OCI-LY1 (cell line): ENCODE data around the gene PSG1.

Source experiments
- H2AFZ ChIP-seq: fragments of 200-600 bp; sonication (generic), shearing (Covaris generic); 2 replicates; pipeline ENCODE4 v1.6.0; 2014; ENCODE audit warnings: antibody characterized with exemption, mild to moderate bottlenecking, low read length
- H3F3A ChIP-seq: fragments of 200-600 bp; sonication (generic), shearing (Covaris generic); 2 replicates; pipeline ENCODE4 v1.6.0; 2014; ENCODE audit warnings: mild to moderate bottlenecking, antibody characterized with exemption, low read length, moderate library complexity; ENCODE audit not compliant: insufficient read depth
- H3K27ac ChIP-seq: fragments of 200-600 bp; sonication (generic); 2 replicates; pipeline ENCODE4 v1.5.1; 2014; ENCODE audit warnings: low read length, mixed run types, mild to moderate bottlenecking, low read depth; ENCODE audit not compliant: poor library complexity, severe bottlenecking
- H3K27me3 ChIP-seq: fragments of 200-600 bp; sonication (generic); 2 replicates; pipeline ENCODE4 v1.6.0; 2014; ENCODE audit warnings: antibody characterized with exemption, mild to moderate bottlenecking, low read length, moderate library complexity; ENCODE audit not compliant: insufficient read depth
- H3K36me3 ChIP-seq: fragments of 200-600 bp; sonication (generic); 2 replicates; pipeline ENCODE4 v1.6.1; 2014; ENCODE audit warnings: mild to moderate bottlenecking, antibody characterized with exemption, low read length, moderate library complexity, mixed read lengths; ENCODE audit not compliant: insufficient read depth
- H3K4me1 ChIP-seq: fragments of 200-600 bp; sonication (generic); 2 replicates; pipeline ENCODE4 v1.5.1; 2014; ENCODE audit warnings: mild to moderate bottlenecking, low read length, moderate library complexity; ENCODE audit not compliant: insufficient read depth, severe bottlenecking
- H3K4me2 ChIP-seq: fragments of 200-600 bp; sonication (generic), shearing (Covaris generic); 2 replicates; pipeline ENCODE4 v1.6.1; 2014; ENCODE audit warnings: low read length
- H3K4me3 ChIP-seq: fragments of 200-600 bp; sonication (generic); 2 replicates; pipeline ENCODE4 v1.5.1; 2014; ENCODE audit warnings: low read length, low read depth, mild to moderate bottlenecking, mixed read lengths; ENCODE audit not compliant: poor library complexity, severe bottlenecking
- H3K79me2 ChIP-seq: fragments of 200-600 bp; shearing (Covaris generic); 2 replicates; pipeline ENCODE4 v1.6.1; 2016; ENCODE audit warnings: mixed run types, low read length, mixed read lengths; ENCODE audit not compliant: insufficient read depth
- H3K9ac ChIP-seq: fragments of 200-600 bp; sonication (generic), shearing (Covaris generic); 2 replicates; pipeline ENCODE4 v1.6.1; 2014; ENCODE audit warnings: mild to moderate bottlenecking, low read length, mixed read lengths
- H3K9me2 ChIP-seq: fragments of 200-600 bp; sonication (generic), shearing (Covaris generic); 2 replicates; pipeline ENCODE4 v1.6.1; 2014; ENCODE audit warnings: low read depth, mild to moderate bottlenecking, low read length, mixed read lengths
- H3K9me3 ChIP-seq: fragments of 200-600 bp; shearing (Covaris generic); 2 replicates; pipeline ENCODE4 v1.6.1; 2014; ENCODE audit warnings: low read length, mixed read lengths
- H4K20me1 ChIP-seq: fragments of 200-600 bp; sonication (generic), shearing (Covaris generic); 2 replicates; pipeline ENCODE4 v1.6.0; 2016; ENCODE audit warnings: mild to moderate bottlenecking, low read length; ENCODE audit not compliant: insufficient read depth
- CTCF ChIP-seq: fragments of 200-600 bp; sonication (generic), shearing (Covaris generic); IDR thresholded peaks from 2 replicates; pipeline ENCODE4 v1.5.1; 2017; ENCODE audit warnings: mild to moderate bottlenecking, antibody characterized with exemption, low read length, moderate library complexity, mixed read lengths
- EZH2 ChIP-seq: fragments of 200-600 bp; sonication (generic), shearing (Covaris generic); IDR thresholded peaks from 2 replicates; pipeline ENCODE4 v1.8.0; 2017; ENCODE audit warnings: borderline replicate concordance, mixed run types, mild to moderate bottlenecking, antibody characterized with exemption, low read length, moderate library complexity, mixed read lengths

Gene PSG1

GRCh38 chr19:42879613-42880012, at the start of gene PSG1:
Gene PSG1, minus strand, starts transcription at chr19:42879713. Its CDS starts 132 bp downstream, at chr19:42879581.
- no peaks in the 10 kb centered on the region for H3F3A ChIP-seq
- H4K20me1 ChIP-seq, result no peaks in the 10 kb centered on the region
- no peaks in the 10 kb centered on the region for H3K9me3 ChIP-seq
- no peak within 1 kb of the TSS for H3K4me2 ChIP-seq
- H3K36me3 ChIP-seq, result no peaks in the 10 kb centered on the region
- no peak within 1 kb of the TSS for H3K27ac ChIP-seq
- H3K4me1 ChIP-seq, result no peaks in the 10 kb centered on the region
- TF ChIP-seq CTCF, result no peak
- TF ChIP-seq EZH2, result no peak
- H3K9me2 ChIP-seq, result no peaks in the 10 kb centered on the region
- H3K9ac ChIP-seq, result no peak within 1 kb of the TSS
- no peaks in the 10 kb centered on the region for H3K27me3 ChIP-seq
- no peaks in the 10 kb centered on the region for H3K79me2 ChIP-seq
- H2AFZ ChIP-seq, result no peak within 1 kb of the TSS
- H3K4me3 ChIP-seq, result no peak within 1 kb of the TSS

- H3K27ac ChIP-seq, result no peak overlapping the region
- TF ChIP-seq EZH2 (no peak), CTCF (no peak)
These were observed 49.4 kb upstream of the PSG1 start for GRCh38 chr19:42928896-42929295.

GRCh38 chr19:42926781-42927180, 47.3 kb upstream of the PSG1 start:
- Histone ChIP-seq H3K9ac (no peak overlapping the region), H3K79me2 (no peaks in the 10 kb centered on the region), H3K27me3 (no peaks in the 10 kb centered on the region), H3K9me2 (no peaks in the 10 kb centered on the region), H3K36me3 (no peaks in the 10 kb centered on the region), H4K20me1 (no peaks in the 10 kb centered on the region), H3F3A (no peaks in the 10 kb centered on the region), H3K27ac (no peak overlapping the region), H3K4me1 (no peaks in the 10 kb centered on the region), H3K4me3 (no peak overlapping the region), H3K9me3 (no peaks in the 10 kb centered on the region), H2AFZ (no peak overlapping the region), H3K4me2 (no peak overlapping the region)
- no peak for TF ChIP-seq CTCF
- no peak for TF ChIP-seq EZH2

More at GRCh38 chr19:42928896-42929295, 49.4 kb upstream of the PSG1 start:
- Histone ChIP-seq H3K79me2 (no peaks in the 10 kb centered on the region), H3F3A (no peaks in the 10 kb centered on the region), H3K4me3 (no peak overlapping the region), H3K4me1 (no peaks in the 10 kb centered on the region), H4K20me1 (no peaks in the 10 kb centered on the region), H2AFZ (no peak overlapping the region), H3K9me2 (no peaks in the 10 kb centered on the region), H3K9ac (no peak overlapping the region), H3K27me3 (no peaks in the 10 kb centered on the region), H3K36me3 (no peaks in the 10 kb centered on the region), H3K9me3 (no peaks in the 10 kb centered on the region), H3K4me2 (no peak overlapping the region)
